HG02798 (cell line): ENCODE data around the gene HOOK2.
A peak's percentile ranks its signal among the peaks of the same experiment; 100 is the strongest.
"Not testable (repeated sequence)": the region's sequence is repeated elsewhere in the genome, so short reads cannot be mapped to it uniquely, and the experiment has no call there.

Experiments used
- ATAC-seq: cut with Tn5 transposase; IDR thresholded peaks from one replicate; pipeline ENCODE4 v1.9.1; 2021; ENCODE audit warnings: mild to moderate bottlenecking; ENCODE audit not compliant: unreplicated experiment, poor library complexity

Gene HOOK2

DNA sequence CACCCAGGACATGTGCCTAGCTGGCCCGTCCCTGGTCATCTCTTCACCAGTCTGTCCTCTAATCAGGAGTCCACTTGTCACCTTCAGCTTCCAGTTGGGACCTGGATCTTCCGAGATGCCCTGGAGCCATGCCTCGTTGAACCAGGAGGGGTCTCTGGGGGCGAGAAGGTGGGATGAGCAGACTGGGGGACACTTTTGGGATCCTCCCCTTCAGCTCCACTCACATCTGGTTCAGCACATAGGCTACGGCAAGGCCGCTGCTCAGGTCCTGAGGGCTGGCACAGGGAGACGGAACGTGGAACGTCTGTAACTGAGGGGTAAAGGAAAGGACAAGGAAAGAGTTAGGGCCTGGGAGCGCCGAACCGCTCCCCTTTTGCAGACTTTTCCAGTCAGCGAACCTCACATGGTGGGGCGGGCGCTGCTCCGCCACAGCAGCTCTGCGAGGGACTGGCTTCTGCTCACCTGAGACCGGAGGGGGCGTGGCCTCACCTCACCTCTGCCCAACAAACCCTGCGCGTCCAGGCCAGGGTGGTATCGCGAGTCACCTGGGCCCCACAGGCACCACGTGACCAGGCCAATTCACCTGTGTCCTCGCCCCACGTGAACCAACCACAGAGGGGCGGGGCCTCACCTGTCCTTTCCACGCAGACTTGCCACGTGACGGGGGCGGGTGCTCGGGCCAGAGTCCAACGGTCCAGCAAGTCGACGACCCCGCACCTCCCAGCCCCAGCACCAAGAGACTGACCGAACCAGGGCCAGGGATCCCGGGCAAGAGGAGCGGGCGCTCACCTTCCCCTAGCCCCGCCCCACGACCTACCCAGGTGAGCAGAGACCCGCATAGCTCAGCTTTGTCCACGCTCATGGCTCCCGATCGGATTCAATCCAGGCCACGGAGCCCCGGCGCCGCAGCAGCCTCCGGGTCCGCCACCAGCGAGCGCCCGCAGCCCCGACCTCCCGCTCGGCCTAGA lies at the start of gene HOOK2:
Gene HOOK2 (minus strand): TSS at position 965 of the 968 bp plus-strand sequence. CDS start 103 bp downstream, at position 862.
- peak; percentile 7 for ATAC-seq

GRCh38 chr19:12821761-12822160 lies 46.4 kb upstream of the HOOK2 start:
- no peak for ATAC-seq

DNA sequence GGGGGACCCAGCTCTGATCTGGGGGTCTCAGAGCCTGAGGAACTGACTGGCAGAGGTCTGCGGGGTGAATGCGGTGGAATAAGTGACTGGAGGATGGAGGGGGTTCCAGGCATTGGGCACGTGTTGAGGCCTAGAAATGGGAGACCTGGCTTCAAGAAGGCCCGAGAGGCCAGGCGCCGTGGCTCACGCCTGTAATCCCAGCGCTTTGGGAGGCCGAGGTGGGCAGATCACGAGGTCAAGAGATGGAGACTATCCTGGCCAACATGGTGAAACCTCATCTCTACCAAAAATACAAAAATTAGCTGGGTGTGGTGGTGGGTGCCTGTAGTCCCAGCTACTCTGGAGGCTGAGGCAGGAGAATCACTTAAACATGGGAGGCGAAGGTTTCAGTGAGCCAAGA lies 42.5 kb upstream of the HOOK2 start:
- not testable (repeated sequence) for ATAC-seq

GRCh38 chr19:12817188-12817587 lies 41.8 kb upstream of the HOOK2 start:
- not testable (repeated sequence) for ATAC-seq

DNA sequence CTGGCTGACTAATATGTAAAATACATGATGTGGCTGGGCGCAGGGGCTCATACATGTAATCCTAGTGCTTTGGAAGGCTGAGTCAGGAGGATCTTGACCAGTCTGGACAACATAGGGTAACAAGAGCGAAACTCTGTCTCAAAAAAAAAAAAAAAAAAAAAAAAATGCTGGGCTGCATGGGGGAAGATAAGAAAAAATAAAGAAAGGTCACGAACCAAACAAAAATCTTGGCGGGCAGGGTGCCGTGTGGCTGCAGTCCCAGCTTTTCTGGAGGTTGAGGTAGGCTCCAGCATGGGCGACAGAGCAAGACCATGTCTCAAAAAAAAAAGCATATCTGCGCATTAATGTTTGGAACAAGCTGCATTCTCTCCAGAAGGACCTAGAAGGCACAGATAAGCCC lies 39.7 kb upstream of the HOOK2 start:
- ATAC-seq: no peak

DNA sequence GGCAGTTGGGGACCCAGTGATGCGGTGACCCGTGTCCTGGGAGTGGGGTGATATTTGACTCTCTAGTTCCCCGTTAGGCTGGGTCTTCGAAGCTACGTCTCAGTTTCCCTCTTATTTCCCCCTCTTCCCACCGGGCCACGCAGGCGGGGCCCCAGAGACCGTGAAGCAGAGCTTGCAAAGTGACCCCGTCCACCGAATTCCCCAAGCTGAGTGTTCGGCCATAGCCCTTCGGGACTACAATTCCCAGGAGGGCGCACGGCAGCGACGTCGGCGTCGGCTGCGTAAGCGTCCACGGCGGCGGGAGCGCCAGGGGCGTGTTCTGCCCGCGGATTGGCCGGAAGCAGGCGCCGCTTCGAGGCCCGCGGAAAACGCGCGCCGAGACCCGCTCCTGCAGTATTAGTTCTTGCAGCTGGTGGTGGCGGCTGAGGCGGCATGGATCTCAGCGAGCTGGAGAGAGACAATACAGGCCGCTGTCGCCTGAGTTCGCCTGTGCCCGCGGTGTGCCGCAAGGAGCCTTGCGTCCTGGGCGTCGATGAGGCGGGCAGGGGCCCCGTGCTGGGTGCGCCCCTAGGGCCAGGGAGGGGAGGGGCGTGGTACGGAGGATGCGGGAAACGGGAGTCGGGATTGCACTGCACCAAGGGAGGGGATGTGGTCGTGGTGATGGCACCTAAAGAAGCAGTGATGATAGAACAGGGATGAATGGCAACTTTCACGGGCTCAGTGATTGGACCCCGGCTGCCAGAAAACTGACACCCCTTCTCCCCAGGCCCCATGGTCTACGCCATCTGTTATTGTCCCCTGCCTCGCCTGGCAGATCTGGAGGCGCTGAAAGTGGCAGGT lies 31.1 kb upstream of the HOOK2 start, which contains the start of gene RNASEH2A:
Gene RNASEH2A (plus strand): TSS at position 343 of the 840 bp plus-strand sequence. CDS start 90 bp downstream, at position 433.
- ATAC-seq: peak; percentile 81

DNA sequence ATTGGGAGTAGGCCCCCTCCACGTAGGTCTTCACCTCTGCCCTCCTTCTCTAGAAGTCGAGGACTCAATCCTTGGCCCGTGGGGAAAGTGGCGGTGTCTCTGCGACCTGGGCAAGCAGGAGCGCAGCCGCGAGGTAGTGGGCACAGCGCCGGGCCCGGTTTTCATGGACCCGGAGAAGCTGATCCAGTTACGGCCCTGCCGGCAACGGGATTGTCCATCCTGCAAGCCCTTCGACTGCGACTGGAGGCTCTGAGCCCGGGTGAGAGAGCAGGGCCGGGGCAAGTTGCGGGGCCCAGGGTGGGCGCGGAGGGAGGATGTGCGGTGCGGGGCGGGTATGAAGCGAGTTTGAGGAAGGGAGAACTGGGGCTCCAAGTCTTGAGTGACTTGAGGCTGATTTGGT lies 28.7 kb upstream of the HOOK2 start:
- no peak for ATAC-seq

GRCh38 chr19:12802267-12803106 lies 27.1 kb upstream of the HOOK2 start:
- ATAC-seq: no peak

DNA sequence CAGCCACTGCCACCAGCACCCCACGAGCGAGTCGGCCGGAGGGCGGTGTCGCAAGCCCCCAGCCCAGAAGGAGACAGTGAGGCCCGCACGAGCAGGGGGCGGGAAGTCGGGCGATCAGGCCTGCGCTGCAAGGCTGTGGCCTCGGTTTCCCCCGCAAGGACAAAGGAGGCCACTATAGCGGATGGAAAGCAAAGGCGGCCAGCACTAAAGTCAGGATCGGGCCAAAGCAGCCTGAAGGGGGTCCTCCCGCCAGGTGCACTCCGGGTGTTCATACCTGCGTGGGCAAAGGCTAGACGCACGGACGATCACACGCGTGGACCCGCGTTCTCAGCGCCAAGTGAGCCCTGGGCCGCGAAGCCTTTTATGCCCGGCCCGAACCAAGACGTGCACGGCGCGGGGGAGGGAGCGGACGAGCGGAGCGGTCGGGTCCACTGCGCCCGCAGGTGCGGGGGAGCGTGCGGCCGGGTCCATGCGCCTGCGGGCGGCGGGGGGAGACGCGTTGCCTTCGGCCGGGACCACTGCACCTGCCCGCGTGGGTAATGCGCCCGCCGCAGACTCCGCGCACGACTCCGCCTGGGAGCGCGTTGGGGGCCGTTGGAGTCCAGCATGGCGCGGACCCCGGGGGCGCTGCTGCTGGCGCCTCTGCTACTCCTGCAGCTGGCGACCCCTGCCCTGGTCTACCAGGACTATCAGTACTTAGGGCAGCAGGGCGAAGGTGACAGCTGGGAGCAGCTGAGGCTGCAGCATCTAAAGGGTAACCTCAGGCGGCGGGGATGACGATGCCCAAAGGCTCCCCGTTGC lies 26.3 kb upstream of the HOOK2 start, which contains the start of the genes PRDX2 and THSD8:
Gene PRDX2 (minus strand): TSS at position 335 of the 801 bp plus-strand sequence. CDS start 539 bp downstream, outside the sequence.
Gene THSD8 (plus strand): TSS at position 604 of the 801 bp plus-strand sequence. CDS start 3 bp downstream, at position 607.
- peak; percentile 49 for ATAC-seq

GRCh38 chr19:12800923-12801465 lies 25.6 kb upstream of the HOOK2 start:
- no peak for ATAC-seq

DNA sequence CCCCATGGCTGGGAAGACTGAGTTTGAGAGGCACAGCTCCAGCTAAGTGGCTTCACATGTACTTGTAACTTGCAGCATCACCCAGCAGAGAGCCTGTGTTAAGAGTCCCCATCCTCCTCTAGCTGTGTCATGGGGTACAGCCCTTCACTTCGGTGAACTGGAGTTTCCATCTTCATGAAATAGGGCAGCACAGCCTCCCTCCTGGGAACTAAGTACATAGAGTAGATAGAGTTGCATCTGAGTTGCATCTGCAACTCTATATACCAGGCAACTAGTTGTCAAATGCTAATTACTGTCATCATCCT lies 25.1 kb upstream of the HOOK2 start:
- ATAC-seq: no peak

GRCh38 chr19:12799742-12800465 lies 24.6 kb upstream of the HOOK2 start:
- no peak for ATAC-seq

DNA sequence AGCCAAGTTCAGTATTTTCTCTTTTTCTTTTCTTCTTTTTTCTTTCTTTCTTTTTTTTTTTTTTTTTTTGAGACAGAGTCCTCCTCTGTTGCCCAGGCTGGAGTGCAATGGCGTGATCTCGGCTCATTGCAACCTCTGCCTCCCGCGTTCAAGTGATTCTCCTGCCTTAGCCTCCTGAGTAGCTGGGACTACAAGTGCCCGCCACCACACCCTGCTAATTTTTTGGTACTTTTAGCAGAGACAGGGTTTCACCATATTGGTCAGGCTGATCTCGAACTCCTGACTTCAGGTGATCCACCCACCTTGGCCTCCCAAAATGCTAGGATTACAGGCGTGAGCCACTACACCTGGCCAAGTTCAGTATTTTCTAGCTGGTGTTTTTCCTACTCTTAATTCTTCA lies 22.3 kb upstream of the HOOK2 start:
- ATAC-seq: not testable (repeated sequence)

GRCh38 chr19:12797141-12797587 lies 21.8 kb upstream of the HOOK2 start:
- ATAC-seq: no peak

- no peak for ATAC-seq
These were observed 21.1 kb upstream of the HOOK2 start for GRCh38 chr19:12796146-12797071.

GRCh38 chr19:12794971-12795381 lies 19.6 kb upstream of the HOOK2 start:
- no peak for ATAC-seq
